ENCODE data around the gene THRA.

THRA gene

DNA sequence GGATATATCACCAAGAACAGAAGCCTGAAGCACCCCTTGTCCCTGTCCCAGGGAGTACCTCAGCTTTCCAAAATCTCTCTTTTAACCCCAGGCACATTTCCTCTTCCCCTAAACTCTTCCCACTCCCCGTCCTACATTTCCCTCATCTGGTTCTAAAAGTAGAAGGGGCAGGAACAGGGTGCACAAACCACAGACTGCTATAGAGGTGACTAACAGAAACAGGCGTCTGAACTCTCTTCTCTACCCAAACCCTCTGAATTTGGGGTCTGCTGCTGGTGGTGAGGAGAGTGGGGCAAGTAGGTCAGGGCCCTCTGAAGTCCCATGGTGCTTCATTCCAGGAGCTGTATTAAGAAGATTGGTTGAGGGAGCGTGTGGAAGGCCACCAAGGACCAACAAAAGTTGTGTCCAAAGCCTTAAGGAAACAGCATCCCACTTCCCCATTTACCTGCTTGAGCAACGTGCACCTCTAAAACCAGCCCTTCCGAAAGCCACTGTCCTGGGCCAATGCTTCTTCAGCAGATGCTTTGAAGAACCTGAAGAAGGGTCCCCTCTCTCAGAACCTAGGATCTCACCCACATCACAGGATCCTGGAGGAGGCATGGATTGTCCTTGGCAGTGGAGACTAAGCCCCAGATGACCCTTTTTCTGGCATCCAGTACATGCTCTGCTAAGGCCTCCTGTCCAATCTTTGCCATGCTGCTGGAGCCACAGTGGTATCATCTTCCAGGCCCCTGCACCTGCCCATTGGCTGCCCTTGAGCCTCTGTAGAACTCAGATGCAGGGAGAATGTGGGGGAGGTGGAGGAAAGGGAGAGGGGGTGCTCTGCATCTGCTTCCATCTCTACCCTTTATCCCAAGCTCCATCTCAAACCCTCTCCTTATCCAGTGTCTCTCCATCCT is 43.3 kb downstream of the THRA start:
- no peak for DNase-seq (ENCODE audit: low read depth)
- Histone ChIP-seq H3K9ac (ENCODE audit: low read length) (peak overlapping the region; percentile 81), H3K4me3 (ENCODE audit: low read length) (no peak overlapping the region), H3K27me3 (replicated peaks; ENCODE audit: control insufficient read depth, insufficient read depth, low read length) (no peaks in the 10 kb centered on the region), H3K9me3 (ENCODE audit: control insufficient read depth, low read length) (no peaks in the 10 kb centered on the region), H3K36me3 (ENCODE audit: control insufficient read depth, insufficient read depth, low read length, severe bottlenecking) (no peaks in the 10 kb centered on the region), H3K4me1 (ENCODE audit: control insufficient read depth, insufficient read depth, low read length) (peaks cover 72% of the 10 kb centered on the region)

DNA sequence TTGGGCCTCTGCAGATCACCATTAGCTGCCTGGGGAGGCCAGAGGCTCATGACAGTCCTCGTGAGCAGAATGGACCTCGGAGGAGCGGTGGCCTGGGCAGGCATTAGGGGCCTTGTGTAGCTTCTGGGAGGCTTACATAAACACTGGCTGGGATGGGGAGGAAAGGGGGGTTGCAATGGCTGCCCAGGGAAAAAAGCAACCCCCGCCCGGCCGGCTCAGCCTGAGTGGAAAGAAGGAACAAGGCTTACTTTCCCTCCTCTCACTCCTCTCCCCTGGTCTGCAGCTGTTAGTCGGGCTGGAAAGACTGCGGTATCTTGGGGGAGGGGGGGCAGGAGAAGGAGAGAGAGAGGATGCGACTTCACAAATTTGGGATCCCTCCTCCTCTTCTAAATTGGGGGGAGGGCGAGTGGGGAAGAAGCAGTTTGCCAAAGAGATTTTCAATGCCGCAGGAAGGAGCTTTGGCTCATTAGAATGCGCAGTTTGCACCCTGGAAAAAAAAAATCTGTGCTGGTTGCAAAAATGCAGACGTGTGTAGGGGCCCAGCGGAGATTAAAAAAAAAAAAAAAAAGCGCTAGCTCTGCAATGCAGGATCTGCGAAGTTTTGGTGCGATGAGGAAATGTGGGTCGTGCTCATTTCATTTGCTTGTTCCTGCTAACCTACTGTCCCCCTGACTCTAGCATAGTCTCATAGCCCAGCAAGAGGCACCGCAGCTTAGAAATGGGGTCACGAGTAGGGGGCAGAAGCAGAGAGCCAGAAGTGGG is 44.2 kb downstream of the THRA start:
- H3K4me1 ChIP-seq (ENCODE audit: control insufficient read depth, insufficient read depth, low read length): peaks cover 72% of the 10 kb centered on the region
- DNase-seq (ENCODE audit: low read depth): no peak
- H3K36me3 ChIP-seq (ENCODE audit: control insufficient read depth, insufficient read depth, low read length, severe bottlenecking): no peaks in the 10 kb centered on the region
- peak overlapping the region; percentile 8 for H3K4me3 ChIP-seq (ENCODE audit: low read length)
- no peaks in the 10 kb centered on the region for H3K9me3 ChIP-seq (ENCODE audit: control insufficient read depth, low read length)
- H3K9ac ChIP-seq (ENCODE audit: low read length): peak overlapping the region; percentile 81
- no peaks in the 10 kb centered on the region for H3K27me3 ChIP-seq (replicated peaks; ENCODE audit: control insufficient read depth, insufficient read depth, low read length)

DNA sequence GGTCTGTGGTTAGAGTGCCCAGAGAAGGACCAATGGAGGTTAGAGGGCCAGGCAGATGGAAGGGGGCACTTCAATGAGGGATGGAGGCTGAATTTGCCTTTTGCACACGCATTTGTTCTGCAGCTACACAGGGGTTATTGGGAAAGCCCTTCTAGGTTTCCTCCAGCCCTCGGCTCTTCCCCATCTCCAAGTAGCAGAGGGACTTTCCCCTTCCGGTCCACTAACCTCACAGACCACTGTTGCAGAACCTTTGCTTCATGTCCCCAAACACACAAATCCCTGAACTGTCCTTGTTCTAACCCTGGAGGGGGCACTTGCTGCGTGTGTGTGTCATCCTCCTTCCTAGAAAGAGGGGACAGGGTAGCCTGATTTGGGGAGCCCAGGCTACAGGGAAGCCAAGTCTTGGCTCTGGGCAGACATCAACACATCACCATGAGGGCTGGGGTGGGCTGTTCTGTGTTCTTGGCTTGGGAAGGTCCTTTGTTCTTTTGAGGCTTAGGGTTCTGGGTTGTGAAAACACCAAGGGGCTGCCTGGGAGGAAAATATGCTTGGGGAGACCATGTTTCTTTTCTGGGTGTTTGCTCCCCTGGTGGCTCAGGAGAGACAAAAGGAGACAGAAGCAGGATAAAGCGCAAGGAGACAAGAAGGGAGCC is 44.9 kb downstream of the THRA start:
- no peaks in the 10 kb centered on the region for H3K9me3 ChIP-seq (ENCODE audit: control insufficient read depth, low read length)
- H3K36me3 ChIP-seq (ENCODE audit: control insufficient read depth, insufficient read depth, low read length, severe bottlenecking): no peaks in the 10 kb centered on the region
- no peaks in the 10 kb centered on the region for H3K27me3 ChIP-seq (replicated peaks; ENCODE audit: control insufficient read depth, insufficient read depth, low read length)
- H3K4me3 ChIP-seq (ENCODE audit: low read length): peak overlapping the region; percentile 38
- DNase-seq (ENCODE audit: low read depth): no peak
- H3K4me1 ChIP-seq (ENCODE audit: control insufficient read depth, insufficient read depth, low read length): peaks cover 77% of the 10 kb centered on the region
- peak overlapping the region; percentile 81 for H3K9ac ChIP-seq (ENCODE audit: low read length)

DNA sequence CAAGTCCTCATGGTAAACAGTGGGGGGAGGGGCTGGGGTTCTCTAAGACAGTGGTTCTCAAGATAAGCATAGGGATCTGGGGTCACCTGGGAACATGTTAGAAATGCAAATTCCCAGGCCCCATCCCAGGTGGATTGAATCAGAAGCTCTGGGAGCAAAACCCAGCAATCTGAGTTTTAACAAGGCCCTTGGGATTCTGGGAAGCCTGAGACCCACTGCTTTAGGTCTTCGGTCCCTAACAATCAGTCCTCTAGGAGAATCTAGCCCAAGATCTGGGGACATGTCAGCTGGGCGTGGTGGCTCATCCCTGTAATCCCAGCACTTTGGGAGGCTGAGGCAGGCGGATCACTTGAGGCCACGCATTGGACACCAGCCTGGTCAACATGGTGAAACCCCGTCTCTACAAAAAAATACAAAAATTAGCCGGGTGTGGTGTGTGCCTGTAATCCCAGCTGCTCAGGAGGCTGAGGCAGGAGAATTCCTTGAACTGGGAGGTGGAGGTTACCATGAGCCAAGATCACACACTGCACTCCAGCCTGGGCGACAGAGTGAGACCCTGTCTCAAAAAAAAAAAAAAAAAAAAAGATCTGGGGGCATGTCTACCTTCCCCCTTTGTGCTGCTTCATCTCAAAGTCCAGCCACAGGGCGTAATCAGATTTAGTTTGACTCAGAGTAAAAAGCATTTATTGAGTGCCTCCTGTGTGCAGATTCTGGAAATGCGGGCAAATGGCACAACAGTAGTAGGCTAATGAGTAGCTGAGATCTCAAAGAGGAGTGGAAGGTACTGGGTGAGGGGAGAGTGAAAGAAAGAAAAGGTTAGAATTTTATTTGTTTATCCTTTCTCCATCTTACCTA is 46.4 kb downstream of the THRA start:
- no peak for DNase-seq (ENCODE audit: low read depth)
- peak overlapping the region; percentile 68 for H3K9ac ChIP-seq (ENCODE audit: low read length)
- no peaks in the 10 kb centered on the region for H3K27me3 ChIP-seq (replicated peaks; ENCODE audit: control insufficient read depth, insufficient read depth, low read length)
- H3K36me3 ChIP-seq (ENCODE audit: control insufficient read depth, insufficient read depth, low read length, severe bottlenecking): no peaks in the 10 kb centered on the region
- H3K4me1 ChIP-seq (ENCODE audit: control insufficient read depth, insufficient read depth, low read length): peaks cover 79% of the 10 kb centered on the region
- no peak overlapping the region for H3K4me3 ChIP-seq (ENCODE audit: low read length)
- no peaks in the 10 kb centered on the region for H3K9me3 ChIP-seq (ENCODE audit: control insufficient read depth, low read length)

DNA sequence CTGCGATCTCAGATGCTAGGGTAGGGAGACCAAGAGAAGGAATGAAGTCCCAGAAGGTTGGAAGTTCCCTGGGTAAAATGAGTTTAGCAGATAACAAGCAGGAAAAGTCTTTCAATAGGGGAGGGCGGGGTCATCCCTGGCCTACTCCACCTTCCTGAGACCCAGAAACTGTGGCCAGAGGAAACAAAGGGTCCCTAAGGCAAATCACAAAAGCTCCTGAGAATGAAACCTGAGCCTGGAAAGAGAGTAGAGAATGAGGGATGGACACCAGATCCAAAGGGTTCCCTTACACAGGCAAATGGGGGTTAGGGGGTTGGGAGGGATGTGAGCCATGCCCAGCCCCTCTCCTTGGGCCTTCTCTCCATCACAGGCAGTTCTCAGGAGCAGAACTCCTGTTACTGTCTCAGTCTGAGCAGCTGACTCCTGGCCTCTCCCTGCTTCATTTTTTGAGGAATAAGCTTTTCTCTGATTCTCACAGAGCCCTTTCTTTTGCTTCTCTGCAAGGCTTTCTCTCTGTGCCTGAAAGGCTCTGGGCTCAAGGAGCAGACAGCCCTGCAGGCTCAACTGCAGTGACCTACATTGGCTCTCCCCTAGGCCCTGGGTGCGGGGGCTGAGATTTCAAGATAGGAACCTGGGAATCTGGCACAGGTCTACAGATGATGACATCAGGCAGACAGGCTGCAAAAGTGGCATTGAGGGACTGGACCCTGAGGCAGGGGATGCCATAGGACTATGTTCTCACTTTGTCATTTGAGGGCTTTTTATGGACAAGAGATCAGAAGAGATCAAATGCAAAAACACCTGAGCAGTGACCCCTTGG is 47.5 kb downstream of the THRA start:
- no peak for DNase-seq (ENCODE audit: low read depth)
- Histone ChIP-seq H3K9me3 (ENCODE audit: control insufficient read depth, low read length) (no peaks in the 10 kb centered on the region), H3K9ac (ENCODE audit: low read length) (peak overlapping the region; percentile 84), H3K36me3 (ENCODE audit: control insufficient read depth, insufficient read depth, low read length, severe bottlenecking) (no peaks in the 10 kb centered on the region), H3K4me1 (ENCODE audit: control insufficient read depth, insufficient read depth, low read length) (peaks cover 77% of the 10 kb centered on the region), H3K4me3 (ENCODE audit: low read length) (peak overlapping the region; percentile 10), H3K27me3 (replicated peaks; ENCODE audit: control insufficient read depth, insufficient read depth, low read length) (no peaks in the 10 kb centered on the region)

DNA sequence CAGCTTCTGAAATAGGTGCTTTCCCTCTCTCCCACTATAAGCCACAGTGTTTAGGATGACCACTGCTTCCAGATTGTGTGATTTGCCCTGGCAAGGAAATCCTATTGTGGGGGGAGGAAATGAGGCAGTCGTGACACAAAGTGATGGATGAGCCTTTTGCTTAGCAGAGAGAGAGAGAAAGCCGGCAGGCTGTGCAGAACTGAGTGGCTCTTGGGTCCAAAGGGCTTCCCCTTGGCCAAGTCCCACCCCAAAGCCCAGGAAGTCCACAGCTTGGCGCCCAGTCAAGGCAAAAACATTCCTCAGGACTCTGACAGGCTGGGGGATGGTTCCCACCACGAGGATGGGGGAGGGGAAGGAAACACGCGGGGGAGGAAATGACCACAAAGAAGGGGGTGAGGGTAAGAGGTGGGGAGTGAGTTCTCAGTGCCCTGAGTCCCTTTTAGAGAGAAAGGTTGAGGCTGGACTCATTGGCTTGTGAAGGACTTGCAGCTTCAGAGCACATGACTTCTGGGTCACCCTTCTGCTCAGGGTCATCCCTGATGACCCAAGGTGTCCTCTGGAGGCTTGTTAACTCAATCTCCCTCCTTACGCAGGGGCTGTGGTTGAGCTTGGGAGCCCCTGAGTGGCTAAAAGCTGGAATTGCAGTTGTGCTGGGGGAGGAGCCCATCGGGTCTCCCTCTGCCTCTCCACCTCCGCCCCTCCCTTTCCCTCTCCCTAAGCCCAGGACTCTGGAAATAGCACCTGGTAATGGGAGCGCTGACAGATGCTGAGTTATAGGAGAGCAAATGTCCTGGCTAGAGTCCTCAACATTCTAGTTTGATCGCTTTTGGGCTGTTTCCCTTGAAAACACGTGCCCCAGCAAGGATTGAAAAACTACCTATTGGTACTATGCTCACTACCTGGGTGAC is 48.7 kb downstream of the THRA start:
- Histone ChIP-seq H3K4me1 (ENCODE audit: control insufficient read depth, insufficient read depth, low read length) (peaks cover 74% of the 10 kb centered on the region), H3K9me3 (ENCODE audit: control insufficient read depth, low read length) (no peaks in the 10 kb centered on the region), H3K36me3 (ENCODE audit: control insufficient read depth, insufficient read depth, low read length, severe bottlenecking) (no peaks in the 10 kb centered on the region), H3K4me3 (ENCODE audit: low read length) (peak overlapping the region; percentile 79), H3K9ac (ENCODE audit: low read length) (peak overlapping the region; percentile 84), H3K27me3 (replicated peaks; ENCODE audit: control insufficient read depth, insufficient read depth, low read length) (no peaks in the 10 kb centered on the region)
- peak; percentile 93 for DNase-seq (ENCODE audit: low read depth)

DNA sequence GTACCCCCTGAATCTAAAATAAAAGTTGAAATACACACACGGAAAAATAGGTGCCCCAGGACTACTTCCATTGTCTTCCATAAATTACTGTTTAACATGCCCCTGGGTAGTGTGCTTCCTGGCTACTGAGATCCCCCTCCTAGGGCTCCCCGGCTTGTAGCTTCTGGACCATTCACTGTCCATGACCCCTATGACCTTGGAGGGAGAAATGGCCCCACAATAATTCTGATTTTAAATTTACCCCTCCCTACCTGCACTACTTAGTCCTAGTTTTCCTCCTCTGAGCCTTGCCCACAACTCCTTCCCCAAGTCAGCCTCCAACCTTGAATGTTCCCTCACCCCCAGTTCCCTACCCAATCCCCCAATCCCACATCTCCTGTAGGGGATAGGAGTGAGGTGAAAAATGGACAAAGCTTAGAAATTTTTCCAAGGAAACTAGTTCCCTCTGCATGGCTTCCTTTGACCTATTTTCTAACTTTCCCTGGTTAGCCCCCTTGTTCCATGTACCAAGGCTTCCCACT is 49.5 kb downstream of the THRA start:
- Histone ChIP-seq H3K36me3 (ENCODE audit: control insufficient read depth, insufficient read depth, low read length, severe bottlenecking) (no peaks in the 10 kb centered on the region), H3K27me3 (replicated peaks; ENCODE audit: control insufficient read depth, insufficient read depth, low read length) (no peaks in the 10 kb centered on the region), H3K4me1 (ENCODE audit: control insufficient read depth, insufficient read depth, low read length) (peaks cover 66% of the 10 kb centered on the region), H3K9ac (ENCODE audit: low read length) (peak overlapping the region; percentile 84), H3K4me3 (ENCODE audit: low read length) (peak overlapping the region; percentile 79), H3K9me3 (ENCODE audit: control insufficient read depth, low read length) (no peaks in the 10 kb centered on the region)
- no peak for DNase-seq (ENCODE audit: low read depth)

DNA sequence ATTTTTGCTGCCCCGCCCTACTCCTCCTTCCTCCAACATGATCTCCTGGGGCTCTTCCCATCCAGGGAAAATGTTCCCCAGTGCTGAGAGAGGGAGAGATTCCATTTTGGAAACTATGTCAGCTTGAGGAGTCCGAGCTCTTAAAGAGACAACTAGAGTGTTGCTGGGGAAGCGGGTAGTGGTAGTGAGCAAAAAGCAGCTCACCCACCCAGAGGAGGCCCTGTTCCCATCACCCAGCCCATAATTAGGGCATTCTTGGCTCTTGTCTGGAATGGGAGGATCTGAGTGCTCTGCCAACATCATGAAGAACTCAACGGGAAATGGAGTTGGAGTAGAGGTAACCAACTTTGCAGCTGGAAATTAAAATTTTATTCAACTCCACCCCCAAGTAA is 49.9 kb downstream of the THRA start:
- Histone ChIP-seq H3K27me3 (replicated peaks; ENCODE audit: control insufficient read depth, insufficient read depth, low read length) (no peaks in the 10 kb centered on the region), H3K36me3 (ENCODE audit: control insufficient read depth, insufficient read depth, low read length, severe bottlenecking) (no peaks in the 10 kb centered on the region), H3K9me3 (ENCODE audit: control insufficient read depth, low read length) (no peaks in the 10 kb centered on the region), H3K9ac (ENCODE audit: low read length) (peak overlapping the region; percentile 84), H3K4me1 (ENCODE audit: control insufficient read depth, insufficient read depth, low read length) (peaks cover 61% of the 10 kb centered on the region), H3K4me3 (ENCODE audit: low read length) (peak overlapping the region; percentile 79)
- no peak for DNase-seq (ENCODE audit: low read depth)

DNA sequence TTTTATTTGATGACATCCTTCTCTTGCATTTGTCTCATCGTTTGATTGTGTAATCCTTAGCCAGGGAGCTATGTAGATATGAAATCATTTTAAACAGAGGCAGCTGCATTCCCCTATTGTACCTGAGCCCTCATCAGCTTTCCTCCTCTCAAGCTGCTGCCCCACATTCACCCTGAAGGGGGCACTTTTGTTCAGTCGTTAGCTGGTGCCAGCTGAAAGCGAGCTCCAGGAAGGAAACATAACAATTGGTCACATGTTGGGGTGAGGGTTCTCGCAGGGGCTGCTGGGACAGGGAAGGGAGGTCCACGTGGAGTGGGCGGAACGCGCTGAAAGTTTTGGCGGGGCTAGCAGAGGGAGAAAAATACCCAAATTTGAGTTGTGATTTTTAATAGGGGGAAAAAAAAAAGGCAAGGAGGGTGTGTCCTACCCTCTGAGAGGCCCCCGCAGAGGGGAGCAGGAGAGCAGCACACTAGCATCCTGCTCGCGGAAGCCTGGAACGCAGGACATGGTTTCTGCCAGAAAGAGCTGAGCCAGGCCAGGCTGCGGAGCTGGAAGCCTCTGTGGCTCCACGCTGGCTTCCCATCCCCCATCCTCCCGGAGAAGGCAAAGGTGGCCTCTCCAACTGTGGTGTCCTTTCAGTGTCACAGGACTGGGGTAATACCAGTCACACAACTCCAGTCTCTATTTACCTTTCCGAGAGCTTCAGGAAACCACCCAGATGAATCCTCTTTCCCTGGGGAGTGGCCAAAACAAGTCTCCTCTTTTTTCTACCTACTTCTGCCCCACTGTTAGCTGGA is 50.5 kb downstream of the THRA start:
- Histone ChIP-seq H3K36me3 (ENCODE audit: control insufficient read depth, insufficient read depth, low read length, severe bottlenecking) (no peaks in the 10 kb centered on the region), H3K9me3 (ENCODE audit: control insufficient read depth, low read length) (no peaks in the 10 kb centered on the region), H3K27me3 (replicated peaks; ENCODE audit: control insufficient read depth, insufficient read depth, low read length) (no peaks in the 10 kb centered on the region), H3K4me1 (ENCODE audit: control insufficient read depth, insufficient read depth, low read length) (peaks cover 57% of the 10 kb centered on the region), H3K9ac (ENCODE audit: low read length) (peak overlapping the region; percentile 84), H3K4me3 (ENCODE audit: low read length) (peak overlapping the region; percentile 79)
- peak; percentile 98 for DNase-seq (ENCODE audit: low read depth)

Measured in adipocyte (in vitro differentiated cells).